HEK293 (cell line): Measurements from ENCODE around the gene LGALS1.

Experiments
- CTCF ChIP-seq: fragments of 450-650 bp; formaldehyde crosslinking; IDR thresholded peaks from 2 replicates; pipeline ENCODE4 v1.5.1; 2016; ENCODE audit warnings: missing biosample characterization, missing genetic modification characterization
- GFI1B ChIP-seq: fragments of 450-650 bp; formaldehyde crosslinking; IDR thresholded peaks from 2 replicates; pipeline ENCODE4 v1.5.1; 2016; ENCODE audit warnings: missing biosample characterization, missing genetic modification characterization
- REST ChIP-seq: fragments of 450-650 bp; formaldehyde crosslinking; IDR thresholded peaks from 2 replicates; pipeline ENCODE4 v1.5.1; 2016; ENCODE audit warnings: missing biosample characterization, missing genetic modification characterization
- YY1 ChIP-seq: fragments of 450-650 bp; formaldehyde crosslinking; IDR thresholded peaks from 2 replicates; pipeline ENCODE4 v1.5.1; 2018; ENCODE audit warnings: missing biosample characterization, missing genetic modification characterization
- ZBTB1 ChIP-seq: fragments of 450-650 bp; formaldehyde crosslinking; IDR thresholded peaks from 2 replicates; pipeline ENCODE4 v1.5.1; 2016; ENCODE audit warnings: missing biosample characterization, missing genetic modification characterization
- ZBTB11 ChIP-seq: fragments of 450-650 bp; formaldehyde crosslinking; conservative IDR thresholded peaks from 2 replicates; pipeline ENCODE4 v1.5.1; 2016; ENCODE audit warnings: low read depth, missing biosample characterization, missing genetic modification characterization
- ZNF501 ChIP-seq: fragments of 450-650 bp; formaldehyde crosslinking; IDR thresholded peaks from 2 replicates; pipeline ENCODE4 v1.5.1; 2016; ENCODE audit warnings: missing biosample characterization, missing genetic modification characterization
- ZNF777 ChIP-seq: fragments of 450-650 bp; formaldehyde crosslinking; IDR thresholded peaks from 2 replicates; pipeline ENCODE4 v1.5.1; 2017; ENCODE audit warnings: missing biosample characterization, missing genetic modification characterization, borderline replicate concordance
- ZNF785 ChIP-seq: fragments of 450-650 bp; formaldehyde crosslinking; IDR thresholded peaks from 2 replicates; pipeline ENCODE4 v1.5.1; 2016; ENCODE audit warnings: missing biosample characterization, missing genetic modification characterization
- ZNF843 ChIP-seq: fragments of 450-650 bp; formaldehyde crosslinking; IDR thresholded peaks from 2 replicates; pipeline ENCODE4 v1.5.1; 2016; ENCODE audit warnings: missing biosample characterization, missing genetic modification characterization

DNA sequence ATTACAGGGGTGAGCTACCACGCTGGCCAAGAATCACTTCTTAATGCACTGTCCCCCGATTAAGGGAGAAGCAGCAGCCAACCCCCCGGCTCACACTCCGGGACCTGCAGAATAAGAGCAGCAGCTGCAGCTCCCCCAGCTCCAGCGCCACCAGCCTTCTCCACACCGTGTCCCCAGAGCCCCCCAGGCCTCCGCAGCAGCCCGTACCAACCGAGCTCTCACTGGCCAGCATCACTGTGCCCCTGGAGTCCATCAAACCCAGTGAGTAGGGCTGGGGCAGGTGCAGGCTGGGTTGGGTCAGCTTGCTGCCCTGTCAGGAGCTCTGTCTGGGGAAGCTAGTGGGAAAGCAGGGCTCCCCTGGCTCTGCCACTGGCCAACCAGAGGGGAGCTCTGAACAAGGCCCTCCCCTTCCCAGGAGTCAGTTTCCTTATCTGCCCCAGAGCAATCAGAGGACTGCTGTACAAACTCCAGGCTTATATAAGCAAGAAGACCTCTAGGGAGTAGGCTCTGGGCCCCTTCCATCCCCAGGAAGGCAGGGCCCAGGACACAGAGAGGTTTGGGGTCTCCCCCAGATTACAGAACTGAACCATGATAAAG is 44.5 kb upstream of the LGALS1 start:
- TF ChIP-seq CTCF (tag by site-specific recombination) (no peak), ZNF501 (tag by site-specific recombination) (no peak), ZBTB11 (tag by site-specific recombination) (no peak), REST (tag by site-specific recombination) (no peak), GFI1B (tag by site-specific recombination) (no peak), ZNF785 (tag by site-specific recombination) (no peak), YY1 (tag by site-specific recombination) (no peak), ZNF843 (tag by site-specific recombination) (no peak), ZBTB1 (tag by site-specific recombination) (no peak), ZNF777 (tag by site-specific recombination) (no peak)
